ENCODE results near the gene ESYT3.

The ESYT3 gene

GRCh38 chr3:138434875-138435772, 708 bp downstream of the ESYT3 start:
- Histone ChIP-seq H3K27me3 (ENCODE audit: insufficient read depth, poor library complexity, severe bottlenecking) (peaks cover 48% of the 10 kb centered on the region), H3K4me3 (replicated peaks; ENCODE audit: insufficient read depth, low read length) (peak overlapping the region; percentile 33), H3K27ac (replicated peaks) (no peak overlapping the region)
- DNase-seq (ENCODE audit: low read depth in 1 of 2, low spot score in 1 of 2) = peak in 1 of 2 experiments; percentile 5
- TF ChIP-seq POLR2AphosphoS5 (IDR thresholded peaks at IDR 0.05; ENCODE audit: low read depth) (no peak), SPI1 (IDR thresholded peaks at IDR 0.05; ENCODE audit: borderline replicate concordance, low read depth) (no peak), GABPA (IDR thresholded peaks at IDR 0.05; ENCODE audit: low read depth) (no peak), CTCF (IDR thresholded peaks at IDR 0.05; ENCODE audit: insufficient read depth, low read length) (no peak)
- TF ChIP-seq, protein P1, sequence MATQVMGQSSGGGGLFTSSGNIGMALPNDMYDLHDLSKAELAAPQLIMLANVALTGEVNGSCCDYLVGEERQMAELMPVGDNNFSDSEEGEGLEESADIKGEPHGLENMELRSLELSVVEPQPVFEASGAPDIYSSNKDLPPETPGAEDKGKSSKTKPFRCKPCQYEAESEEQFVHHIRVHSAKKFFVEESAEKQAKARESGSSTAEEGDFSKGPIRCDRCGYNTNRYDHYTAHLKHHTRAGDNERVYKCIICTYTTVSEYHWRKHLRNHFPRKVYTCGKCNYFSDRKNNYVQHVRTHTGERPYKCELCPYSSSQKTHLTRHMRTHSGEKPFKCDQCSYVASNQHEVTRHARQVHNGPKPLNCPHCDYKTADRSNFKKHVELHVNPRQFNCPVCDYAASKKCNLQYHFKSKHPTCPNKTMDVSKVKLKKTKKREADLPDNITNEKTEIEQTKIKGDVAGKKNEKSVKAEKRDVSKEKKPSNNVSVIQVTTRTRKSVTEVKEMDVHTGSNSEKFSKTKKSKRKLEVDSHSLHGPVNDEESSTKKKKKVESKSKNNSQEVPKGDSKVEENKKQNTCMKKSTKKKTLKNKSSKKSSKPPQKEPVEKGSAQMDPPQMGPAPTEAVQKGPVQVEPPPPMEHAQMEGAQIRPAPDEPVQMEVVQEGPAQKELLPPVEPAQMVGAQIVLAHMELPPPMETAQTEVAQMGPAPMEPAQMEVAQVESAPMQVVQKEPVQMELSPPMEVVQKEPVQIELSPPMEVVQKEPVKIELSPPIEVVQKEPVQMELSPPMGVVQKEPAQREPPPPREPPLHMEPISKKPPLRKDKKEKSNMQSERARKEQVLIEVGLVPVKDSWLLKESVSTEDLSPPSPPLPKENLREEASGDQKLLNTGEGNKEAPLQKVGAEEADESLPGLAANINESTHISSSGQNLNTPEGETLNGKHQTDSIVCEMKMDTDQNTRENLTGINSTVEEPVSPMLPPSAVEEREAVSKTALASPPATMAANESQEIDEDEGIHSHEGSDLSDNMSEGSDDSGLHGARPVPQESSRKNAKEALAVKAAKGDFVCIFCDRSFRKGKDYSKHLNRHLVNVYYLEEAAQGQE (IDR thresholded peaks at IDR 0.05; ENCODE audit: insufficient replicate concordance, low read depth) = no peak

- Histone ChIP-seq H3K4me3 (replicated peaks; ENCODE audit: insufficient read depth, low read length) (no peak overlapping the region), H3K27me3 (ENCODE audit: insufficient read depth, poor library complexity, severe bottlenecking) (peaks cover 48% of the 10 kb centered on the region)
Measured at GRCh38 chr3:138435840-138436239, 1.4 kb downstream of the ESYT3 start.

GRCh38 chr3:138437281-138437680, 2.9 kb downstream of the ESYT3 start:
- no peak for DNase-seq (ENCODE audit: low read depth in 1 of 2, low spot score in 1 of 2)
- H3K4me3 ChIP-seq (replicated peaks; ENCODE audit: insufficient read depth, low read length) = no peak overlapping the region
- peaks cover 47% of the 10 kb centered on the region for H3K27me3 ChIP-seq (ENCODE audit: insufficient read depth, poor library complexity, severe bottlenecking)
- H3K27ac ChIP-seq (replicated peaks) = no peak overlapping the region
- TF ChIP-seq SPI1 (IDR thresholded peaks at IDR 0.05; ENCODE audit: borderline replicate concordance, low read depth) = no peak
- TF ChIP-seq CTCF (IDR thresholded peaks at IDR 0.05; ENCODE audit: insufficient read depth, low read length) = no peak
- TF ChIP-seq GABPA (IDR thresholded peaks at IDR 0.05; ENCODE audit: low read depth) = no peak
- TF ChIP-seq, protein P1 (IDR thresholded peaks at IDR 0.05; ENCODE audit: insufficient replicate concordance, low read depth) = no peak
- no peak for TF ChIP-seq POLR2AphosphoS5 (IDR thresholded peaks at IDR 0.05; ENCODE audit: low read depth)

More at GRCh38 chr3:138435840-138436239, 1.4 kb downstream of the ESYT3 start:
- no peak overlapping the region for H3K27ac ChIP-seq (replicated peaks)
- TF ChIP-seq GABPA (IDR thresholded peaks at IDR 0.05; ENCODE audit: low read depth) (no peak), SPI1 (IDR thresholded peaks at IDR 0.05; ENCODE audit: borderline replicate concordance, low read depth) (no peak), POLR2AphosphoS5 (IDR thresholded peaks at IDR 0.05; ENCODE audit: low read depth) (no peak), CTCF (IDR thresholded peaks at IDR 0.05; ENCODE audit: insufficient read depth, low read length) (no peak)
- TF ChIP-seq, protein P1 (IDR thresholded peaks at IDR 0.05; ENCODE audit: insufficient replicate concordance, low read depth) = no peak
- no peak for DNase-seq (ENCODE audit: low read depth in 1 of 2, low spot score in 1 of 2)

Data from HL-60 (cell line).